SK-N-SH treated with all-trans-retinoic acid at 6 μM for 48 hours (cell line): ENCODE data around the gene FRAS1.

ENCODE experiments used
- ATAC-seq: fragments of 200-7000 bp; cut with Tn5 transposase; 3 replicates; pipeline ENCODE4 v1.9.1; 2020; ENCODE audit warnings: mild to moderate bottlenecking, moderate library complexity
- ARNTL ChIP-seq: fragments of 450-650 bp; formaldehyde crosslinking; IDR thresholded peaks from 2 replicates; pipeline ENCODE4 v1.5.0; 2020; ENCODE audit warnings: low read depth, mild to moderate bottlenecking, moderate library complexity, borderline replicate concordance
- BACH2 ChIP-seq: fragments of 250-450 bp; sonication (Bioruptor Pico); IDR thresholded peaks from 2 replicates; pipeline ENCODE4 v1.9.0; 2021; ENCODE audit warnings: mild to moderate bottlenecking, borderline replicate concordance
- CREB5 ChIP-seq: fragments of 250-450 bp; sonication (Bioruptor Pico); IDR thresholded peaks from 2 replicates; pipeline ENCODE4 v1.5.1; 2020; ENCODE audit warnings: low read depth, mild to moderate bottlenecking, moderate library complexity
- CSDC2 ChIP-seq: fragments of 250-450 bp; sonication (Bioruptor Pico); IDR thresholded peaks from 2 replicates; pipeline ENCODE4 v1.5.0; 2020; ENCODE audit warnings: mild to moderate bottlenecking, moderate library complexity
- CSRNP3 ChIP-seq: fragments of 250-450 bp; sonication (Bioruptor Pico); IDR thresholded peaks from 2 replicates; pipeline ENCODE4 v1.5.1; 2021; ENCODE audit warnings: mild to moderate bottlenecking, moderate library complexity
- ESRRG ChIP-seq: fragments of 250-450 bp; sonication (Bioruptor Pico); IDR thresholded peaks from 2 replicates; pipeline ENCODE4 v1.6.1; 2021; ENCODE audit warnings: mild to moderate bottlenecking
- ISL1 ChIP-seq: fragments of 250-450 bp; sonication (Bioruptor Pico); IDR thresholded peaks from 2 replicates; pipeline ENCODE4 v2.1.2; 2022; ENCODE audit warnings: mild to moderate bottlenecking, moderate library complexity
- OSR1 ChIP-seq: fragments of 250-450 bp; sonication (Bioruptor Pico); IDR thresholded peaks from 2 replicates; pipeline ENCODE4 v1.8.0; 2022; ENCODE audit warnings: moderate library complexity, mild to moderate bottlenecking, inconsistent platforms
- PATZ1 ChIP-seq: fragments of 250-450 bp; sonication (Bioruptor Pico); IDR thresholded peaks from 2 replicates; pipeline ENCODE4 v1.8.0; 2020; ENCODE audit warnings: mild to moderate bottlenecking, moderate library complexity, borderline replicate concordance
- POU6F1 ChIP-seq: fragments of 250-450 bp; sonication (Bioruptor Pico); IDR thresholded peaks from 2 replicates; pipeline ENCODE4 v1.8.0; 2021; ENCODE audit warnings: low read depth, mild to moderate bottlenecking, moderate library complexity, borderline replicate concordance
- PPARA ChIP-seq: fragments of 250-450 bp; sonication (Bioruptor Pico); IDR thresholded peaks from 2 replicates; pipeline ENCODE4 v1.5.0; 2020; ENCODE audit warnings: mild to moderate bottlenecking, borderline replicate concordance
- RARB ChIP-seq: fragments of 250-450 bp; sonication (Bioruptor Pico); IDR thresholded peaks from 2 replicates; pipeline ENCODE4 v1.8.0; 2021; ENCODE audit warnings: mild to moderate bottlenecking, moderate library complexity
- SNAI2 ChIP-seq: fragments of 250-450 bp; sonication (Bioruptor Pico); IDR thresholded peaks from 2 replicates; pipeline ENCODE4 v1.5.0; 2020; ENCODE audit warnings: mild to moderate bottlenecking, moderate library complexity
- TCF4 ChIP-seq: fragments of 250-450 bp; sonication (Bioruptor Pico); IDR thresholded peaks from 2 replicates; pipeline ENCODE4 v1.8.0; 2021; ENCODE audit warnings: mild to moderate bottlenecking, moderate library complexity, borderline replicate concordance
- TOX ChIP-seq: fragments of 250-450 bp; sonication (Bioruptor Pico); IDR thresholded peaks from 2 replicates; pipeline ENCODE4 v1.8.0; 2021; ENCODE audit warnings: mild to moderate bottlenecking, moderate library complexity, borderline replicate concordance
- TSHZ2 ChIP-seq: fragments of 250-450 bp; sonication (Bioruptor Pico); IDR thresholded peaks from 2 replicates; pipeline ENCODE4 v1.5.0; 2020; ENCODE audit warnings: mild to moderate bottlenecking, moderate library complexity
- ZFP3 ChIP-seq: fragments of 250-450 bp; sonication (Bioruptor Pico); IDR thresholded peaks from 2 replicates; pipeline ENCODE4 v1.5.0; 2020; ENCODE audit warnings: mild to moderate bottlenecking, moderate library complexity
- ZFP30 ChIP-seq: fragments of 450-650 bp; formaldehyde crosslinking; IDR thresholded peaks from 2 replicates; pipeline ENCODE4 v1.5.0; 2022; ENCODE audit warnings: mild to moderate bottlenecking, moderate library complexity
- ZNF565 ChIP-seq: fragments of 450-650 bp; formaldehyde crosslinking; conservative IDR thresholded peaks from 2 replicates; pipeline ENCODE4 v1.5.0; 2020; ENCODE audit warnings: low read depth, mild to moderate bottlenecking, moderate library complexity
- ZNF70 ChIP-seq: fragments of 450-650 bp; formaldehyde crosslinking; IDR thresholded peaks from 2 replicates; pipeline ENCODE4 v1.5.0; 2020; ENCODE audit warnings: mild to moderate bottlenecking, moderate library complexity
- ZNF8 ChIP-seq: fragments of 450-650 bp; formaldehyde crosslinking; IDR thresholded peaks from 2 replicates; pipeline ENCODE4 v1.5.0; 2020; ENCODE audit warnings: mild to moderate bottlenecking, moderate library complexity

Gene FRAS1

GRCh38 chr4:78226279-78226678 is 169.2 kb downstream of the FRAS1 start (continued):
- TF ChIP-seq POU6F1 (CRISPR knock-in tag): no peak
- no peak for TF ChIP-seq ARNTL (CRISPR knock-in tag)
- no peak for TF ChIP-seq ZNF565 (CRISPR knock-in tag)
- TF ChIP-seq PPARA (CRISPR knock-in tag): no peak

- TF ChIP-seq OSR1 (CRISPR knock-in tag): no peak
- no peak for TF ChIP-seq CSDC2 (CRISPR knock-in tag)
- no peak for TF ChIP-seq TSHZ2 (CRISPR knock-in tag)
- no peak for TF ChIP-seq TOX (CRISPR knock-in tag)
- TF ChIP-seq ARNTL (CRISPR knock-in tag): no peak
- no peak for TF ChIP-seq TCF4 (CRISPR knock-in tag)
- no peak for TF ChIP-seq ZFP3 (CRISPR knock-in tag)
- no peak for TF ChIP-seq ISL1 (CRISPR knock-in tag)
- no peak for TF ChIP-seq ESRRG (CRISPR knock-in tag)
- TF ChIP-seq, all 23 proteins: peak for 0
- no peak for ATAC-seq
These were observed 170.4 kb downstream of the FRAS1 start for GRCh38 chr4:78227411-78228057.

- no peak for ATAC-seq
- TF ChIP-seq RARB (CRISPR knock-in tag) (no peak), ZFP3 (CRISPR knock-in tag) (no peak), ZFP30 (no peak), BACH2 (CRISPR knock-in tag) (no peak), ESRRG (CRISPR knock-in tag) (no peak), CREB5 (CRISPR knock-in tag) (no peak), CSDC2 (CRISPR knock-in tag) (no peak), PPARA (CRISPR knock-in tag) (no peak), POU6F1 (CRISPR knock-in tag) (no peak), TCF4 (CRISPR knock-in tag) (no peak)
These were observed 178.7 kb downstream of the FRAS1 start for GRCh38 chr4:78235800-78236199.

- no peak for ATAC-seq
These were observed 180.2 kb downstream of the FRAS1 start for GRCh38 chr4:78237360-78237759.

More at GRCh38 chr4:78237360-78237759, 180.2 kb downstream of the FRAS1 start:
- TF ChIP-seq ARNTL (CRISPR knock-in tag) (no peak), TOX (CRISPR knock-in tag) (no peak), TSHZ2 (CRISPR knock-in tag) (no peak), OSR1 (CRISPR knock-in tag) (no peak), ZNF70 (CRISPR knock-in tag) (no peak), PATZ1 (CRISPR knock-in tag) (no peak), ESRRG (CRISPR knock-in tag) (no peak), CSRNP3 (no peak), SNAI2 (no peak), ZFP3 (CRISPR knock-in tag) (no peak), ZNF8 (CRISPR knock-in tag) (no peak)
- TF ChIP-seq, all 23 proteins: peak for 0
